ENCODE data around the gene CTNNA1. TPM values are rescaled to one million over a fixed set of nuclear protein-coding genes. Genes with fewer than 3 reads are reported as not detected.

Gene CTNNA1
- total and polyA plus RNA-seq, 9 of the 15 experiments (the other 6 are each of a cell fraction or from before 2014, with no cell fraction given) = 29.6 to 117 (median 89.1) TPM

DNA sequence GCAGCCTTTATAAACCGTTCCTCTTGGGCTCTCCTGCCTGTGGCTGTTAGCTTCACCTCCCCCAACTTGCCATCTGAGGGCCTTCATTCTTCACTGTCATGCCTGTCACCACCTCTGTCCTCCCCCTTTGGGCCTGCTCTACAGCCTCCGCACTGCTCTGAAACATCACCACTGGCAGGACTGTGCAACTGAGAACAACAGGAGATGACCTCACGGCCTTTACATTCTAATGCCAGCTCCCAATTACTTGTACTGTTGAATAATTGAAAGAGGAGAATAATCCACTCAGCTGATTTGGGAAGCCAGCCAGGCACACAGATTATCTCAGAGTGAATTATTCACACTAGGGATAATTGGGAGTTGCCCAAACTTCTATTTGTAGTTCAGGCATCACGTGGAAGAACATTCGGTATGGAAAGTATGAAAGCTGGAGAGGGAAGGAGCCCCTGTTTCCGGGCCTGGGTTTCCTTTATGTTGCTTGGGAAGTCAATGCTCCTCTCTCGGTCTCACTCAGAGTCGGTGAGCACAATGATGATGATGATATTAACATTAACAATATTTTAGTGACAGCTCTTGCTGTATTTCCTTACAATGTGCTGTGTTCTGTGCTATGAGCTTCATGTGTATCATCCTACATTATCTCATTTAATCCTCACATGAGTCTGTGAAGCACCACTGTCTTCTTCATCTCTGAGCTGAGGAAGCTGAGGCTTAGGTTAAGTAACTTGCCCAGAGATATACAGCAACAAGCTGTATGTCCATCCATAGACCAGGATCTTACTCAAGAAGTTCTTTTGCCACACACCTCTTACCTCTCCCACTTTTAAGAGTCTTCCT lies 221.2 kb downstream of the CTNNA1 start:
- peak overlapping the region; percentile 58 for H2AFZ ChIP-seq (ENCODE audit: low read depth, low read length)
- H3K9me1 ChIP-seq (ENCODE audit: control insufficient read depth, insufficient read depth, low read length) = no peaks in the 10 kb centered on the region
- peak overlapping the region; percentile 47; the same call in 1 of the 3 replicates for H3K27ac ChIP-seq (ENCODE audit: extremely low read depth, low read depth, low read length)
- H3K4me1 ChIP-seq (replicated peaks in 1 of 2; ENCODE audit: control insufficient read depth in 2 of 2, insufficient read depth in 2 of 2, low read length in 2 of 2) = peaks cover 13 to 27% of the 10 kb centered on the region in 2 experiments
- ChIA-PET POLR2A (interaction anchor here (0.6 to 1.0 kb wide), 4 partner anchors 17 to 383 kb away, joined by 3 read pairs; no protein-coding TSS in a partner anchor), CTCF (ENCODE audit: low intra/inter-chr PET ratio) (no interaction called here)
- no peaks in the 10 kb centered on the region for H3K36me3 ChIP-seq (ENCODE audit: control insufficient read depth, insufficient read depth, low read length)
- no peak overlapping the region for H3K4me2 ChIP-seq (ENCODE audit: insufficient read depth, low read length)
- H3K27me3 ChIP-seq (ENCODE audit: control insufficient read depth in 2 of 2, insufficient read depth in 2 of 2, low read length in 2 of 2) = no peaks in the 10 kb centered on the region; a peak in 1 of 5 replicates
- peak overlapping the region in 1 of 2 experiments; percentile 70; a peak in 1 of 4 replicates for H3K9ac ChIP-seq (ENCODE audit: insufficient read depth in 1 of 2, low read depth in 2 of 2, low read length in 2 of 2)
- ATAC-seq (peak; percentile 87), FAIRE-seq (peak; percentile 6), DNase-seq (ENCODE audit: extremely low read depth in 1 of 4, low spot score in 3 of 4) (peak in 3 of 4 experiments; percentile 34 to 79 (median 66))
- BruUV-seq (replicated peaks) = no TSS peak
- in situ Hi-C loops (cut with MboI) (no loop called here), intact Hi-C loops (cut with micrococcal nuclease) (loop anchor here (10.0 kb wide), 1 partner anchor 330 kb away; no protein-coding TSS in a partner anchor)
- H3K9me3 ChIP-seq (replicated peaks; ENCODE audit: control insufficient read depth, insufficient read depth, low read depth, low read length) = no peaks in the 10 kb centered on the region
- H3K4me3 ChIP-seq = no peak overlapping the region
- H3K79me2 ChIP-seq (ENCODE audit: control insufficient read depth, insufficient read depth, low read length) = no peaks in the 10 kb centered on the region
- 30% methylated on average over 8 of the region's 8 CpGs for WGBS (ENCODE audit: insufficient coverage, low coverage, missing lambda C conversion rate)
- no peaks in the 10 kb centered on the region for H4K20me1 ChIP-seq (replicated peaks; ENCODE audit: control insufficient read depth, insufficient read depth, low read length)
- TF ChIP-seq DACH1 (IDR thresholded peaks at IDR 0.05; ENCODE audit: partially characterized antibody) (peak; percentile 40), ZNF165 (CRISPR knock-in tag; IDR thresholded peaks at IDR 0.05; ENCODE audit: borderline replicate concordance) (no peak), MCM7 (IDR thresholded peaks at IDR 0.05) (no peak), ZNF197 (CRISPR knock-in tag; IDR thresholded peaks at IDR 0.05; ENCODE audit: low read depth) (no peak), CBX2 (IDR thresholded peaks at IDR 0.05; ENCODE audit: insufficient read depth, low read length, poor library complexity, severe bottlenecking) (no peak), MTA1 (IDR thresholded peaks at IDR 0.05; ENCODE audit: borderline replicate concordance) (no peak), STAT5A (IDR thresholded peaks at IDR 0.05; ENCODE audit: borderline replicate concordance, low read length) (no peak), POLR3A (IDR thresholded peaks at IDR 0.05; ENCODE audit: borderline replicate concordance, extremely low read depth, insufficient read depth, insufficient read length) (no peak), SMC3 (conservative IDR thresholded peaks at IDR 0.05; ENCODE audit: insufficient read depth, low read depth, low read length) (no peak), COPS2 (conservative IDR thresholded peaks at IDR 0.05) (no peak), CHCHD3 (CRISPR knock-in tag; IDR thresholded peaks at IDR 0.05) (no peak)
- TF ChIP-seq, protein P1, sequence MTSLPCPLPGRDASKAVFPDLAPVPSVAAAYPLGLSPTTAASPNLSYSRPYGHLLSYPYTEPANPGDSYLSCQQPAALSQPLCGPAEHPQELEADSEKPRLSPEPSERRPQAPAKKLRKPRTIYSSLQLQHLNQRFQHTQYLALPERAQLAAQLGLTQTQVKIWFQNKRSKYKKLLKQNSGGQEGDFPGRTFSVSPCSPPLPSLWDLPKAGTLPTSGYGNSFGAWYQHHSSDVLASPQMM (CRISPR knock-in tag; IDR thresholded peaks at IDR 0.05) = no peak
- TF ChIP-seq, protein P2, sequence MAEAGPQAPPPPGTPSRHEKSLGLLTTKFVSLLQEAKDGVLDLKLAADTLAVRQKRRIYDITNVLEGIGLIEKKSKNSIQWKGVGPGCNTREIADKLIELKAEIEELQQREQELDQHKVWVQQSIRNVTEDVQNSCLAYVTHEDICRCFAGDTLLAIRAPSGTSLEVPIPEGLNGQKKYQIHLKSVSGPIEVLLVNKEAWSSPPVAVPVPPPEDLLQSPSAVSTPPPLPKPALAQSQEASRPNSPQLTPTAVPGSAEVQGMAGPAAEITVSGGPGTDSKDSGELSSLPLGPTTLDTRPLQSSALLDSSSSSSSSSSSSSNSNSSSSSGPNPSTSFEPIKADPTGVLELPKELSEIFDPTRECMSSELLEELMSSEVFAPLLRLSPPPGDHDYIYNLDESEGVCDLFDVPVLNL (CRISPR knock-in tag; IDR thresholded peaks at IDR 0.05; ENCODE audit: low read depth) = no peak
- TF ChIP-seq, protein P3, sequence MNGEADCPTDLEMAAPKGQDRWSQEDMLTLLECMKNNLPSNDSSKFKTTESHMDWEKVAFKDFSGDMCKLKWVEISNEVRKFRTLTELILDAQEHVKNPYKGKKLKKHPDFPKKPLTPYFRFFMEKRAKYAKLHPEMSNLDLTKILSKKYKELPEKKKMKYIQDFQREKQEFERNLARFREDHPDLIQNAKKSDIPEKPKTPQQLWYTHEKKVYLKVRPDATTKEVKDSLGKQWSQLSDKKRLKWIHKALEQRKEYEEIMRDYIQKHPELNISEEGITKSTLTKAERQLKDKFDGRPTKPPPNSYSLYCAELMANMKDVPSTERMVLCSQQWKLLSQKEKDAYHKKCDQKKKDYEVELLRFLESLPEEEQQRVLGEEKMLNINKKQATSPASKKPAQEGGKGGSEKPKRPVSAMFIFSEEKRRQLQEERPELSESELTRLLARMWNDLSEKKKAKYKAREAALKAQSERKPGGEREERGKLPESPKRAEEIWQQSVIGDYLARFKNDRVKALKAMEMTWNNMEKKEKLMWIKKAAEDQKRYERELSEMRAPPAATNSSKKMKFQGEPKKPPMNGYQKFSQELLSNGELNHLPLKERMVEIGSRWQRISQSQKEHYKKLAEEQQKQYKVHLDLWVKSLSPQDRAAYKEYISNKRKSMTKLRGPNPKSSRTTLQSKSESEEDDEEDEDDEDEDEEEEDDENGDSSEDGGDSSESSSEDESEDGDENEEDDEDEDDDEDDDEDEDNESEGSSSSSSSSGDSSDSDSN (IDR thresholded peaks at IDR 0.05; ENCODE audit: borderline replicate concordance in 1 of 2, low read depth in 2 of 2, low read length in 2 of 2) = no peak
- TF ChIP-seq, protein P4, sequence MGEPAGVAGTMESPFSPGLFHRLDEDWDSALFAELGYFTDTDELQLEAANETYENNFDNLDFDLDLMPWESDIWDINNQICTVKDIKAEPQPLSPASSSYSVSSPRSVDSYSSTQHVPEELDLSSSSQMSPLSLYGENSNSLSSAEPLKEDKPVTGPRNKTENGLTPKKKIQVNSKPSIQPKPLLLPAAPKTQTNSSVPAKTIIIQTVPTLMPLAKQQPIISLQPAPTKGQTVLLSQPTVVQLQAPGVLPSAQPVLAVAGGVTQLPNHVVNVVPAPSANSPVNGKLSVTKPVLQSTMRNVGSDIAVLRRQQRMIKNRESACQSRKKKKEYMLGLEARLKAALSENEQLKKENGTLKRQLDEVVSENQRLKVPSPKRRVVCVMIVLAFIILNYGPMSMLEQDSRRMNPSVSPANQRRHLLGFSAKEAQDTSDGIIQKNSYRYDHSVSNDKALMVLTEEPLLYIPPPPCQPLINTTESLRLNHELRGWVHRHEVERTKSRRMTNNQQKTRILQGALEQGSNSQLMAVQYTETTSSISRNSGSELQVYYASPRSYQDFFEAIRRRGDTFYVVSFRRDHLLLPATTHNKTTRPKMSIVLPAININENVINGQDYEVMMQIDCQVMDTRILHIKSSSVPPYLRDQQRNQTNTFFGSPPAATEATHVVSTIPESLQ (CRISPR knock-in tag; IDR thresholded peaks at IDR 0.05) = no peak

Measured in K562 (cell line).